ENCODE measurements around the gene MAPKBP1.
"Not testable (repeated sequence)": the region's sequence is repeated elsewhere in the genome, so short reads cannot be mapped to it uniquely, and the experiment has no call there.

Gene MAPKBP1

GRCh38 chr15:41829959-41830646 is 55.8 kb downstream of the MAPKBP1 start:
- Histone ChIP-seq H3K27me3 (peaks cover 5% of the 10 kb centered on the region; the same call in 1 of the 2 replicates), H4K20me1 (peaks cover 47% of the 10 kb centered on the region), H3K27ac (no peak overlapping the region), H3K9me3 (no peaks in the 10 kb centered on the region), H3K4me2 (peak overlapping the region; percentile 100), H3K4me1 (peaks cover 73% of the 10 kb centered on the region), H3K36me3 (peaks cover 29% of the 10 kb centered on the region), H3K4me3 (no peak overlapping the region), H3K9ac (no peak overlapping the region)
- TF ChIP-seq Cebpa-rat (IDR thresholded peaks at IDR 0.05), result no peak

- Histone ChIP-seq H3K9ac (peak overlapping the region; percentile 23; the same call in 1 of the 2 replicates), H3K4me2 (peak overlapping the region; percentile 100), H4K20me1 (peaks cover 58% of the 10 kb centered on the region), H3K36me3 (peaks cover 21% of the 10 kb centered on the region; the same call in 1 of the 2 replicates), H3K4me1 (peaks cover 85% of the 10 kb centered on the region), H3K27ac (peak overlapping the region; percentile 57)
- H3K27me3 ChIP-seq, H3K4me3 ChIP-seq, H3K9me3 ChIP-seq: not testable (repeated sequence)
Measured at GRCh38 chr15:41831291-41831690, 57.0 kb downstream of the MAPKBP1 start.

- peak overlapping the region; percentile 100 for H3K4me2 ChIP-seq
- peak; percentile 87 for TF ChIP-seq Cebpa-rat (IDR thresholded peaks at IDR 0.05)
- H3K27ac ChIP-seq, result peak overlapping the region; percentile 57
- peaks cover 21% of the 10 kb centered on the region; the same call in 1 of the 2 replicates for H3K36me3 ChIP-seq
- peaks cover 92% of the 10 kb centered on the region for H3K4me1 ChIP-seq
- no peak overlapping the region for H3K4me3 ChIP-seq
- H3K9ac ChIP-seq, result no peak overlapping the region; the same call in 1 of the 2 replicates
- peaks cover 3% of the 10 kb centered on the region; the same call in 1 of the 2 replicates for H3K27me3 ChIP-seq
- H4K20me1 ChIP-seq, result peaks cover 67% of the 10 kb centered on the region
- H3K9me3 ChIP-seq, result no peaks in the 10 kb centered on the region
Measured at GRCh38 chr15:41832208-41832607, 57.9 kb downstream of the MAPKBP1 start.

- TF ChIP-seq Cebpa-rat (IDR thresholded peaks at IDR 0.05), result no peak; the same call in 1 of the 2 replicates
- H3K4me1 ChIP-seq, result peaks cover 95% of the 10 kb centered on the region
- H3K36me3 ChIP-seq, result peaks cover 26% of the 10 kb centered on the region
- H3K4me3 ChIP-seq, result no peak overlapping the region
- H3K27me3 ChIP-seq, result no peaks in the 10 kb centered on the region
- peak overlapping the region; percentile 57; the same call in 1 of the 2 replicates for H3K27ac ChIP-seq
- peak overlapping the region; percentile 100 for H3K4me2 ChIP-seq
- H4K20me1 ChIP-seq, result peaks cover 67% of the 10 kb centered on the region
- no peak overlapping the region; the same call in 1 of the 2 replicates for H3K9ac ChIP-seq
- no peaks in the 10 kb centered on the region for H3K9me3 ChIP-seq
Measured at GRCh38 chr15:41832875-41833274, 58.6 kb downstream of the MAPKBP1 start.

- H3K27me3 ChIP-seq, result no peaks in the 10 kb centered on the region
- no peak overlapping the region for H3K4me3 ChIP-seq
- no peaks in the 10 kb centered on the region for H3K9me3 ChIP-seq
- peaks cover 62% of the 10 kb centered on the region for H4K20me1 ChIP-seq
- peak overlapping the region; percentile 100 for H3K4me2 ChIP-seq
- TF ChIP-seq Cebpa-rat (IDR thresholded peaks at IDR 0.05), result no peak
- H3K36me3 ChIP-seq, result peaks cover 33% of the 10 kb centered on the region
- H3K27ac ChIP-seq, result peak overlapping the region; percentile 49
- H3K4me1 ChIP-seq, result peaks cover 97% of the 10 kb centered on the region
- no peak overlapping the region for H3K9ac ChIP-seq
Measured at GRCh38 chr15:41834096-41834495, 59.8 kb downstream of the MAPKBP1 start.

- Histone ChIP-seq H3K36me3 (peaks cover 28% of the 10 kb centered on the region), H4K20me1 (peaks cover 53% of the 10 kb centered on the region), H3K4me2 (peak overlapping the region; percentile 100), H3K27me3 (no peaks in the 10 kb centered on the region), H3K4me1 (peaks cover 95% of the 10 kb centered on the region), H3K4me3 (no peak overlapping the region), H3K9ac (peak overlapping the region; percentile 48), H3K27ac (peak overlapping the region; percentile 54), H3K9me3 (no peaks in the 10 kb centered on the region)
- no peak for TF ChIP-seq Cebpa-rat (IDR thresholded peaks at IDR 0.05)
Measured at GRCh38 chr15:41836073-41836472, 61.8 kb downstream of the MAPKBP1 start.

- Histone ChIP-seq H3K27ac (peak overlapping the region; percentile 54), H3K4me1 (peaks cover 95% of the 10 kb centered on the region)
Measured at GRCh38 chr15:41836713-41837454, 62.6 kb downstream of the MAPKBP1 start.

GRCh38 chr15:41838400-41838897 is 64.2 kb downstream of the MAPKBP1 start, which contains the start of gene PLA2G4B:
PLA2G4B (plus strand) TSS chr15:41838847; CDS start chr15:41838914, 67 bp downstream.
- no peak within 1 kb of the TSS for H3K4me3 ChIP-seq
- H3K9ac ChIP-seq, result no peak within 1 kb of the TSS
- 0 out of 2 replicates have a peak within 1 kb of the TSS, but pooled peaks have one; percentile 18 for H3K27ac ChIP-seq
- H3K4me2 ChIP-seq, result peak within 1 kb of the TSS; percentile 73
- H3K4me1 ChIP-seq, result peaks cover 92% of the 10 kb centered on the region
- peaks cover 42% of the 10 kb centered on the region; the same call in 1 of the 2 replicates for H4K20me1 ChIP-seq
- H3K9me3 ChIP-seq, result no peaks in the 10 kb centered on the region
- peaks cover 31% of the 10 kb centered on the region for H3K36me3 ChIP-seq
- H3K27me3 ChIP-seq, result no peaks in the 10 kb centered on the region
- no peak for TF ChIP-seq Cebpa-rat (IDR thresholded peaks at IDR 0.05)

More at GRCh38 chr15:41836713-41837454, 62.6 kb downstream of the MAPKBP1 start:
- Histone ChIP-seq H3K9ac (peak overlapping the region; percentile 48), H3K27me3 (no peaks in the 10 kb centered on the region), H4K20me1 (peaks cover 48% of the 10 kb centered on the region), H3K36me3 (peaks cover 28% of the 10 kb centered on the region), H3K4me2 (peak overlapping the region; percentile 100), H3K4me3 (no peak overlapping the region), H3K9me3 (no peaks in the 10 kb centered on the region)
- no peak for TF ChIP-seq Cebpa-rat (IDR thresholded peaks at IDR 0.05)

GRCh38 chr15:41839781-41840491 is 65.7 kb downstream of the MAPKBP1 start:
- H3K9ac ChIP-seq, result no peak overlapping the region

More at GRCh38 chr15:41839781-41840491, 65.7 kb downstream of the MAPKBP1 start:
- H3K4me1 ChIP-seq, result peaks cover 81% of the 10 kb centered on the region
- no peak for TF ChIP-seq Cebpa-rat (IDR thresholded peaks at IDR 0.05)
- H3K4me2 ChIP-seq, result peak overlapping the region; percentile 73
- H3K4me3 ChIP-seq, result no peak overlapping the region
- H3K27me3 ChIP-seq, result no peaks in the 10 kb centered on the region
- 0 out of 2 replicates have a peak overlapping the region, but pooled peaks have one; percentile 30 for H3K27ac ChIP-seq
- peaks cover 45% of the 10 kb centered on the region for H3K36me3 ChIP-seq
- peaks cover 31% of the 10 kb centered on the region; the same call in 1 of the 2 replicates for H4K20me1 ChIP-seq
- H3K9me3 ChIP-seq, result no peaks in the 10 kb centered on the region

All from BLaER1 (cell line).